Measurements from ENCODE around the gene CARNS1.

Gene CARNS1

GRCh38 chr11:67429722-67430121, 14.2 kb downstream of the CARNS1 start:
- DNase-seq, result no peak

- no peak for DNase-seq
Measured at GRCh38 chr11:67431346-67432249, 16.1 kb downstream of the CARNS1 start.

- peak; percentile 61 for DNase-seq
Measured at GRCh38 chr11:67432655-67433349, 17.3 kb downstream of the CARNS1 start.

GRCh38 chr11:67433536-67434394, 18.3 kb downstream of the CARNS1 start:
- peak; percentile 78 for DNase-seq

GRCh38 chr11:67434395-67434881, 19.0 kb downstream of the CARNS1 start:
- DNase-seq, result peak; percentile 86

- DNase-seq, result peak; percentile 81
Measured at GRCh38 chr11:67435031-67435726, 19.7 kb downstream of the CARNS1 start.

- peak; percentile 77 for DNase-seq
Measured at GRCh38 chr11:67435727-67436458, 20.4 kb downstream of the CARNS1 start.

GRCh38 chr11:67436459-67437081, 21.1 kb downstream of the CARNS1 start:
- peak; percentile 88 for DNase-seq

GRCh38 chr11:67437082-67437808, 21.8 kb downstream of the CARNS1 start, which contains the start of gene PTPRCAP:
Gene PTPRCAP, minus strand, starts transcription at chr11:67437682. Its CDS starts 63 bp downstream, at chr11:67437619.
- peak; percentile 90 for DNase-seq

GRCh38 chr11:67437809-67438157, 22.3 kb downstream of the CARNS1 start:
- DNase-seq, result no peak

- peak; percentile 90 for DNase-seq
Measured at GRCh38 chr11:67438158-67438902, 22.9 kb downstream of the CARNS1 start.

- DNase-seq, result peak; percentile 77
Measured at GRCh38 chr11:67439321-67440228, 24.1 kb downstream of the CARNS1 start.

GRCh38 chr11:67440229-67441097, 25.0 kb downstream of the CARNS1 start:
- DNase-seq, result peak; percentile 72

GRCh38 chr11:67441098-67441563, 25.7 kb downstream of the CARNS1 start:
- no peak for DNase-seq

GRCh38 chr11:67441731-67442351, 26.4 kb downstream of the CARNS1 start:
- DNase-seq, result no peak

GRCh38 chr11:67442504-67443404, 27.3 kb downstream of the CARNS1 start:
- DNase-seq, result no peak

All from activated CD8-positive, alpha-beta memory T cell treated with anti-CD3 and anti-CD28 coated beads for 24 hours (primary cell).